ENCODE measurements around the gene KCNMA1. TPM values are rescaled to one million over a fixed set of nuclear protein-coding genes. Genes with fewer than 3 reads are reported as not detected.

The KCNMA1 gene
- total RNA-seq, 2 donors from 2014 or later, result 5.9 to 9.3 TPM

GRCh38 chr10:77062381-77062780, 575.2 kb downstream of the KCNMA1 start:
- ATAC-seq, result no peak
- no peak overlapping the region for H3K4me3 ChIP-seq
- no peak overlapping the region for H3K27ac ChIP-seq
- intact Hi-C loops (cut with DNase I), result no loop called here
- WGBS, 2 donors, result 92 to 96% methylated on average over 3 of the region's 3 CpGs
- no peaks in the 10 kb centered on the region for H3K9me3 ChIP-seq
- no peaks in the 10 kb centered on the region for H3K36me3 ChIP-seq (replicated peaks in 1 of 2; ENCODE audit: insufficient read depth in 1 of 2, low read depth in 2 of 2)
- no peaks in the 10 kb centered on the region for H3K27me3 ChIP-seq
- H3K4me1 ChIP-seq, result no peaks in the 10 kb centered on the region
- TF ChIP-seq CTCF (IDR thresholded peaks at IDR 0.05), result no peak
- TF ChIP-seq POLR2A (IDR thresholded peaks at IDR 0.05), result no peak
- DNase-seq, result no peak

DNA sequence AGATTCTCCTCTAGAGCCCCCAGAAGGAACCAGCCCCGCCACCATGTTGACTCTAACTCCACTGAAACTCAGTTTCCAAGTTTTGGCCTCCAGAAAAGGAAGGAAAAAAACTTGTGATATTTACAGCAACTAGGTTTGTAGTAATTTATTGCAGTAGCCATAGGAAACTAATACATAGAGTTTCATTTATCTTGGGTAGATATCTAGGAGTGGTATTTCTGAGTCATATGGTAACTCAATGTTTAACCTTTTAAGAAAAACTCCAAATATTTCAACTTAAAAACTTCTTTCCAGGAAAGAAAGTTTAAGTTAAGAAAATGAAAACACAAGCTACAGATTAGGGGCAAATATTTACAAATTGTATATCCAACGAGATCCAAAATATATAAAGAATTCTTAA, 576.7 kb downstream of the KCNMA1 start:
- DNase-seq, result no peak
- Histone ChIP-seq H3K27me3 (no peaks in the 10 kb centered on the region), H3K36me3 (replicated peaks in 1 of 2; ENCODE audit: insufficient read depth in 1 of 2, low read depth in 2 of 2) (no peaks in the 10 kb centered on the region), H3K27ac (no peak overlapping the region), H3K4me1 (no peaks in the 10 kb centered on the region), H3K4me3 (no peak overlapping the region), H3K9me3 (no peaks in the 10 kb centered on the region)
- WGBS, 2 donors, result 78 to 87% methylated on average over 2 of the region's 2 CpGs
- intact Hi-C loops (cut with DNase I), result no loop called here
- no peak for ATAC-seq
- no peak for TF ChIP-seq CTCF (IDR thresholded peaks at IDR 0.05)
- TF ChIP-seq POLR2A (IDR thresholded peaks at IDR 0.05), result no peak

DNA sequence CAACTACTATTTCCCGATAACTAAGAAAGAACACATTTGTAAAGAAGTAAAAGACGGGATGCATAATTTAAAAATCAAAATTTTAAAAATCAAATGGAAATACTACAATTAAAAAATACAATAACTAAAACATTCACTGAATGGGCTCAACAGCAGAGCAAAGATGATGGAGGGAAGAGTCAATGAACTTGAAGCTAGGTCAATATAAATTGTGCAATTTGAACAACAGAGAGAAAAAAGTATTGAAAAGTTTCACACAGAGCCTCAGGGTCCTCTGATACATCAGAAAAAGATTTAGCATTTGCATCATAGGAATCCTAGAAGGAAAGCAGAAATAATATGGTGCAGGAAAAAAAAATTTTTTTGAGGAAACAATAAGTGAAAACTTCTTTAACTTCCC, 581.0 kb downstream of the KCNMA1 start:
- H3K27ac ChIP-seq, result no peak overlapping the region
- no peaks in the 10 kb centered on the region for H3K36me3 ChIP-seq (replicated peaks in 1 of 2; ENCODE audit: insufficient read depth in 1 of 2, low read depth in 2 of 2)
- no peak overlapping the region for H3K4me3 ChIP-seq
- ATAC-seq (no peak), DNase-seq (no peak)
- H3K9me3 ChIP-seq, result no peaks in the 10 kb centered on the region
- H3K27me3 ChIP-seq, result no peaks in the 10 kb centered on the region
- WGBS, 2 donors, result 93 to 94% methylated on average over 2 of the region's 2 CpGs
- no peak for TF ChIP-seq CTCF (IDR thresholded peaks at IDR 0.05)
- no peak for TF ChIP-seq POLR2A (IDR thresholded peaks at IDR 0.05)
- intact Hi-C loops (cut with DNase I), result no loop called here
- H3K4me1 ChIP-seq, result no peaks in the 10 kb centered on the region

- TF ChIP-seq CTCF (IDR thresholded peaks at IDR 0.05) (no peak), POLR2A (IDR thresholded peaks at IDR 0.05) (no peak)
- no peak for ATAC-seq
- no peak overlapping the region for H3K4me3 ChIP-seq
- intact Hi-C loops (cut with DNase I), result no loop called here
- no peak for DNase-seq
- no peaks in the 10 kb centered on the region for H3K36me3 ChIP-seq (replicated peaks in 1 of 2; ENCODE audit: insufficient read depth in 1 of 2, low read depth in 2 of 2)
- no peaks in the 10 kb centered on the region for H3K27me3 ChIP-seq
- no peaks in the 10 kb centered on the region for H3K4me1 ChIP-seq
- no peak overlapping the region for H3K27ac ChIP-seq
- 84 to 88% methylated on average over 2 of the region's 2 CpGs for WGBS, 2 donors
- H3K9me3 ChIP-seq, result no peaks in the 10 kb centered on the region
These were observed 585.0 kb downstream of the KCNMA1 start for GRCh38 chr10:77052593-77052992.

DNA sequence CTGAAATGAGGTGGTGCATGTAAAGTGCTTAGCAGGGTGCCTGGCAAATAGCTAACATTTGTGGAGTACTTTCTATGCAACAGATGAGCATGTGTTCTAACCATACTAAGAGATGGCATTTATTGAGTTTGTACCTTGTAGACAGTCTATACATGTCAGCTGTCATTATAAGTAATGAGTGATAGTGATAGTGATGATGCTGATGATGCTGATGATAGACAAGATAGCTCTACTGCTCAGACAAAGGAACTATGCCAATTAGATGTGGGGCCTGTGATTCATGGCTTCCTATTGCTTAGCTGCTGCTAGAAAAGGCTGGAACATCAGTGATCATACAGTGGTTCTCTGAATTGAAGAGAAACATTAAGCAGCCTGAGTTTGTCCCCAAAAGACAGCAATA, 585.8 kb downstream of the KCNMA1 start:
- no peak for TF ChIP-seq CTCF (IDR thresholded peaks at IDR 0.05)
- no peak for TF ChIP-seq POLR2A (IDR thresholded peaks at IDR 0.05)
- ATAC-seq (no peak), DNase-seq (no peak)
- H3K4me1 ChIP-seq, result no peaks in the 10 kb centered on the region
- no peaks in the 10 kb centered on the region for H3K9me3 ChIP-seq
- H3K27ac ChIP-seq, result no peak overlapping the region
- H3K36me3 ChIP-seq (replicated peaks in 1 of 2; ENCODE audit: insufficient read depth in 1 of 2, low read depth in 2 of 2), result no peaks in the 10 kb centered on the region
- H3K27me3 ChIP-seq, result no peaks in the 10 kb centered on the region
- no peak overlapping the region for H3K4me3 ChIP-seq
- intact Hi-C loops (cut with DNase I), result no loop called here
